Tibial nerve (tissue), 3 donors: ENCODE measurements around the gene CGNL1.

Source experiments
- CTCF ChIP-seq, 5 experiments: fragments of 200-600 bp in 3 of 5; fragments of 450-650 bp in 2 of 5; sonication (generic) in 3 of 5; IDR thresholded peaks; one replicate each; pipeline ENCODE4 v1.5.1; 2016 to 2019; ENCODE audit warnings: antibody characterized with exemption in 5 of 5, mild to moderate bottlenecking in 3 of 5, moderate library complexity in 2 of 5
- POLR2A ChIP-seq, 2 donors: fragments of 450-650 bp; IDR thresholded peaks; one replicate each; pipeline ENCODE4 v1.6.1; 2017; ENCODE audit warnings: antibody characterized with exemption in 2 of 2, mild to moderate bottlenecking in 2 of 2, moderate library complexity in 2 of 2

- no peak for TF ChIP-seq CTCF (IDR thresholded peaks at IDR 0.05)
- no peak for TF ChIP-seq POLR2A (IDR thresholded peaks at IDR 0.05)
Measured at GRCh38 chr15:57345584-57345983, 30.7 kb upstream of the CGNL1 start.
